HG03064 (cell line): Measurements from ENCODE around the gene ITGA3.
"Not testable (repeated sequence)": the region's sequence is repeated elsewhere in the genome, so short reads cannot be mapped to it uniquely, and the experiment has no call there.

Experiments used
- ATAC-seq: cut with Tn5 transposase; IDR thresholded peaks from one replicate; pipeline ENCODE4 v1.9.1; 2021; ENCODE audit warnings: low read depth; ENCODE audit not compliant: unreplicated experiment

The ITGA3 gene

DNA sequence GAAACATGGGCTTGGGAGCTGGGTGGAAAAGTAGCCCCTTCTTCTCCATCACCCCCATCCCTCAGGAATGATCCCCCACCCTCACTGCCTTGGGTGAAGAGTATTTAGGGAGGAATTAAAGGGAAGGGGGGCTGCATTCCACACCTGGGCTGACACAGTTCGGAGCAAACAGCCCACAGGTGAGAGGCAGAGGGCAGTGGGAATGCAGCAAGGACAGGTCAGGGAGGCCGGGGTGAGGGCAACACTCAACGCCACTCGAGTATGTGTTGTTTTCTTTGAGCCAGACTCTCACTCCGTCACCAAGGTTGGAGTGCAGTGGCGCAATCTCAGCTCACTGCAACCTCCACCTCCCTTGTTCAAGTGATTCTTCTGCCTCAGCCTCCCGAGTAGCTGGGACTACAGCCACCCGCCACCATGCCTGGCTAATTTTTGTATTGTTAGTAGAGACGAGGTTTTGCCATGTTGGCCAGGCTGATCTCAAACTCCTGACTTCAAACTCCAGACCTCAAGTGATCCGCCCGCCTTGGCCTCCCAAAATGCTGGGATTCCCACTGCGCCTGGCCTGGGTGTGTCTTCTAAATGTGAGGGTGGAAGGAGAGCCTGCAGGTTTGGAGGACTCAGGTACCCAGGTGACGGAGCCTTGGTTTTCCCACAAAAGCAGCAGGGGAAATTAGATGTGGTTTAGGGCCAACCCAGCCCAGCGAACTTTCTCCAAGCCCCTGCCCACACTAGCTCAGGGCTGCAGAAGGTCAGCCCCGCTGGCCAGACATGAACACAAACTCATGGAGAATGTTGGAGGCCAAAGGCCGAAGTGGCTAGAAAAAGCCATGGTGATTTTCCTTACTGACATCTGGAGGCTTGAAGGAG, 21.2 kb upstream of the ITGA3 start:
- ATAC-seq: no peak

DNA sequence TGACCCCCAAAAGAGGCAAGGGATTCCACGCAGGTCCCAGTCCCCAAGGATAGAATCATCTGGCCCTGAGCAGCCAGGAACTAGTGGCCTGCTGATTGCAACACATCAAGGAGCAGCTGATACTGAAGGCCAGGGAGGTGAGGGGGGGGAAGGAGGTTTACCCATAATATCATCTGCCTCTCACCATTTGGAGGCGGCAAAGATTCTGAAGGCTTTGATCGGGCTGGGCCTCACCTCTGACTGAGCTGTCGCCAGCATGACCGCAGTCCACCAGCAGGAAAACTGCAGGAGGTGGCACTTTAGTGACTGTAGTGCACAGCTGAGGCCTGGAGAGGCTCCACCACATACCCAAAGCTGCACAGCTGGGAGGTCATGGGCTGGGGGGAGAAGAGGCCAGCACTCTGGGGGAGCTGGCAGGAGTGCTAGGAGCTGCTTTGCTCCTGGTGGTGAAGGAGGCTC, 20.5 kb upstream of the ITGA3 start:
- no peak for ATAC-seq

DNA sequence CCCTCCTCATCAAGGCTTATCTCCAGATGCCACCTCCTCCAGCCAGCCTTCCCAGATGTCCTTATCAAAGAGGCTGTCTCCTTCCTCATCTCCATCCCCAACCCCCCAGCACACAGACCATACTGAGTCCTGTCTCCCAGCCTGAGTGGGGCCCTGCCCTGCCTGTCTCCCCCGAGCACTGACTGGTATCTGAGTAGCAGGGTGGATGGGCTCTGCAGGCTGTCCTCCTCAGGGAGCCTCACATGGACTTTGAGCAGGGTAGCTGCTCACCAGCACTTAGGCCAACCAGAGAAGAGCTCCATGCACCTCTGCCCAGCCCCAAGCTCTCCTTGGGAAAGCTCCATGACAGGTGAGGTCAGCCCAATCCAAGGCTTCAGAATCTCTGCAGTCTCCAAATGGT, 20.0 kb upstream of the ITGA3 start:
- ATAC-seq: no peak

DNA sequence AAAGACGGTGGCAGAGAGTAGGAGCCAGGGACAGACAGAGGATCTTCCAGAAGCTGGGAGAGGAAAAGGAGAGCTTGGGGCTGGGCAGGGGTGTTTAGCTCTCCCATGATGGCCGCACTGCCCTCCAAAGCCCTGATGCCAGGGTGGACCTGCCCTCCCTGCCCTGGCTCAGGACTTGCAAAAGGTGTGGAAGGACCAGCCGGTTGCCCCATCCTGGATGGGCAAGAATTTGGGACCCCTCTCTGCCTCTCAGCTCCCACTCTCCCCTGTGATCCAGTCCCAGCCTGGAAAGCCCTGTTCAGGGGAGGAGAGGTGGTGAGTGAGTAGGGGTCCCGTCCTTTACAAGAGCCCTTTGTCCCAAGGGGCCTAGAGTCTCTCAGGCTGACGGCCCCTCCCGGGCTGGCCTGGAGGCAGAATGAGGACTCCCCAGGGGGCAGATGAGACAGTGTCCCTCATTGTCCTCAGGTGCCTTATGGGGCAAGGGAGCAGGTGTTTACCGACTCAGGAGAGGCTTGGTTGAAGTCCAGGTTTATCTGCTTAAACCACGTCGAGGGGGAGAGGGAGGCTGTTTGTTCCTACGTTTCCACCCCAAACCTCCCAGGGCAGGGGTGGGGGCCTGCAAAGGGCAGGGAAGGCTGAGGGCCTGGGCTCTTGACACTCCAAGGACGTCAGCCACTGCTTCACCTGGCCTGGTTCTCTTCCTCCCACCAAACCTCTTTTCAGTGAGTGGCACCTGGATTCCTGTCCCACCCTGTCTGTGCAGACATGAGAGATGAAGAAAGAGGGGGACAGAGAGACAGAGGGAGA, 19.3 kb upstream of the ITGA3 start:
- ATAC-seq: no peak

DNA sequence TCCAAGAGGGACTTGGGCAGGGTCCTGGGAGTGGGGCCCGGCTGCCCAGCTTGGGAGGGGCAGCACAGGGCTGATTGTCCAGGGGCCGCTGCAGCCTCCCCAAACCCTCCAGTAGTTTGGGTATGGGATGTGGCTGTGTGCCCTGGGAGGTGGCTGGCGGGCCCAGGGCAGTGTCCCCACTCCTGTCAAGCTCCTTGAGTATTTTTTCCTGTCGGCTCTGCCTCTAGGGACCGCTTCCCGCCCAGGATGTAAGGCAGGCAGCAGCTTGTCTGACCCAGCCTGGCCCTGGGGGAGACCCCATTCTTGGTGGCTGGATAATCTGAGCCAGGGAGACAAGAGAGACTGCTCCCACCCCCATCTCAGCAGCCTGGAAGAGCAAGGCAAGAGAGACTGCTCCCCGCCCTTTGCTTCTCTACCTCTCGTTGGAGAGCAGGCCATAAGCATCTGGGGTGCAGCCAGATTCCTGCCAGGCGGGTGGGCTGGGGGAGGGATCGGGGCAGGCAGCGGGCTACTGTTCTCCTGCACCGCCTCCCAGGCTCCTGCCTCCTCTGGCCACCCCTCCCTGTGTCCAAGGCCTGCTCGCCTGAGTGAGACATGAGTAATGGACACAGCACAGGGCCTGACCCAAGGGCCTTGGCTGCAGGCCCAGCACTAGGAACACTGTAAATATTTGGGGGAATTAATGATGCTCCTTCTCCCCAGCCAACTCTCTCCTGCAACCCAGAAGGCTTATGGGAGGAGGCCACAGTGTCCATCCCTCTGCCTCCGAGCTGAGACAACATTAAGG, 18.4 kb upstream of the ITGA3 start:
- ATAC-seq: no peak

DNA sequence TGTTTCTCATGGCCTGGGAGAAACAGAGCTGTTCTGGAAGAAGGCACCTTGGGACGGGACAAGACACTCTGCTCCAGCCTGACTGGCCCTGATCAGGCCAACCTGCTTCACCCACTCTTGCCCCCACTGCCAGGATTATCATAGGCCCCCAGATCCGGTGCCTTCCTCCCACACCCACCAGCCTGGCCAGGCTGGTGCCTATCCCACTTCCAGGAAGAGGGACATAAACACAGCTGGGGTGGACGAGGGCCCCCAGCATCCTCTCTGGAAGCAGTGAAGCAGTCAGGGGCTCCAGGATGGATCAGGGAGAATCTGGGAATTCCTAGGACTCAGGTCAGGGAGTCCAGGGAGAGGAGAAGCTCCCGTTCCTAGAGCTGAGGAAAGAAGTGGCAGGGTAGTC, 16.9 kb upstream of the ITGA3 start:
- no peak for ATAC-seq

DNA sequence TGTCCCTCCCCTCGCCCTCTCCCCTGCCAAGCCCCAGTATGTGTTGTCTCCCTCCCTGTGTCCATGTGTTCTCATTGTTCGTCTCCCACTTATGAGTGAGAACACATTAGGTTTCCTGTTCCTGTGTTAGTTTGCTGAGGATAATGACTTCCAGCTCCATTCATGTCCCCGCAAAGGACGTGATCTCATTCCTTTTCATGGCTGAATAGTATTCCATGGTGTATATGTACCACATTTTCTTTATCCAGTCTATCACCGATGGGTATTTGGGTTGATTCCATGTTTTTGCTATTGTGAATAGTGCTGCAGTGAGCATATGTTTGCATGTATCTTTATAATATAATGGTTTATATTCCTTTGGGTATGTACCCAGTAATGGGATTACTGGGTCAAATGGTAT, 15.4 kb upstream of the ITGA3 start:
- ATAC-seq: not testable (repeated sequence)

DNA sequence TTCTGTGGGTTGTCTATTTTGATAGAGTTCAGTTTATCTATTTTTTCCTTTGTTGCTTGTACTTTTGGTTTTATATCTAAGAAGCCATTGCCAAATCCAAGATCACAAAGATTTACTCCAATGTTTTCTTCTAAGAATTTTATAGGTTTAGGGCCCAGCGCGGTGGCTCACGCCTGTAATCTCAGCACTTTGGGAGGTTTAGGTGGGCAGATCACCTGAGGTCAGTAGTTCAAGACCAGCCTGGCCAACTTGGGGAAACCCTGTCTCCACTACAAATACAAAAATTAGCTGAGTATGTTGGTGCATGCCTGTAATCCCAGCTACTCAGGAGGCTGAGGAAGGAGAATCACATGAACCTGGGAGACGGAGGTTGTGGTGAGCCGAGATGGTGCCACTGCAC, 13.7 kb upstream of the ITGA3 start:
- ATAC-seq: no peak

DNA sequence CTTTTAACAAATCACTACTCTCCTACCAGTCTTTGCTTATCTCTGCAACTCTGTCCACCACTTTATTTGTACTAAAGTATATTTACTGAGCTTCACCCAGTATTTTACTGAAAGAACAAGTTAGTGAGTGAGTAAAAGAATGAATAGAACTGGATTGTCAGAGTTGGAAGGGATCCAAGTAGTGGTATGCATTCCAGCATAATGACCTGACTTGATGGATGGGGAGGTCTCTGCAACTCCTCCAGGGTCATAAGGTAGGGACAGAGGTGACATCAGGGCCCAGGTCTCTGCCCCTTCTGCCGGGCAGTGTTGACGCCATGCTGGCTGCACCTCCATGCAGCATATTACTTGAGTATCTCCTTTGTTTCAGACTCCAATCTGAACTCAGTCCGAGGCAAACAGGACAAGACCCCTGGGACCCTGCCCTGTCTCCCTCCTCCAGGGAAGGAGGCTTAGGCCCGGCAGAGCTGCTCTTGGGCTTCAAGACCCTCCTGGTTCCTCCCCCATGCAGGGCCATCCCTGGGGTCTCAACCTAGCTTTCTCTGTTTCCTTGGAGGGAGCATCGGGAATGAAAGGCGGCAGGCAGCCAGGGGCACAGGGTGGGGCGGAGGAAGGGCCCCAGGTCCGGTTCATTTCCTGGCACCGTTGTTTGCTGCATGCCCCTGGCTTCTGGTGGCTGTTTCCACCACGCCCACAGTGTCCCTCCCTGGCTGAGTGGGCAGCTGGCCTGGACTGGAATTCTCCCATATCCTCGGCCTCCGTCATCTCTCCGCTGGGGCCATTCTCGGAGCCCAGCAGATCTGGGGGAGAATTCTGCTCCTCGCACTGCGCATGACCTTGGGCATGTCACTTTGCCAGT, 12.4 kb upstream of the ITGA3 start:
- ATAC-seq: no peak

DNA sequence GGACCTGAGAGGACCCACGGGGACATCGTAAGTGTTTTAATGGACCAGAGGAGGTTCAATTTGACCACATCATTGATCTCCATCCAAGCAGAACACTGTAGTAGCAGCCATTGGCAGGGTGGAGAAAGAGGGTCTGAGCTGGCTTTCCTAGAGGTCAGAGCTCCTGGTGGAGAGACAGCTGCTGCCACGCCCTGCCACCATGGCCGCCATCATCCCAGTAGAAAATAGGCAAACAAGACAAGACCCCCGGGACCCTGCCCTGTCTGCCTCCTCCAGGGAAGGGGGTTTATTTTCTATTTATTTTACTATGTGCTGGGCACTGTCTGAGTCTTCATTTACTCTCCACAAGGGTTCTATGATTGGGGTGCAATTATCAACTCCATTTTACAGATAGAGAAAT, 11.4 kb upstream of the ITGA3 start:
- ATAC-seq: no peak

DNA sequence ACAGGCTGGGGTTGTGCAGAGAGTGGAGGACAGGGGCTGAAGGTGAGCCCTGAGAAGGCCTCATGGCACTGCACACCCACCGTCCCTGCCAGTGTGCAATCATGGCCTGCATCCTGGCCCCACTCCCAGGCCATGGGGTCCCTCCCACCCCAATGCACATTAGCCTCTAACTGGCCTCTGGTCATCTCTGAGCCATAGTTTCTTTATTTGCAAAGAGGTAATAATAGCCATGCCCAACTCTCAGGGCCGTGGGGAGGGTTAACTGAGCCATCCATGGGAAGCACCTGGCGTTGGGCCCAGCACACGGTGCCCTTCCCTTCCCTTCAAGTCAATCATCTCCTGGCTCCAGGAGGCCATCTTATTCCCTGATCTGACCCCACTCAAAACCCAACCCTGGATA, 10.8 kb upstream of the ITGA3 start:
- ATAC-seq: no peak

DNA sequence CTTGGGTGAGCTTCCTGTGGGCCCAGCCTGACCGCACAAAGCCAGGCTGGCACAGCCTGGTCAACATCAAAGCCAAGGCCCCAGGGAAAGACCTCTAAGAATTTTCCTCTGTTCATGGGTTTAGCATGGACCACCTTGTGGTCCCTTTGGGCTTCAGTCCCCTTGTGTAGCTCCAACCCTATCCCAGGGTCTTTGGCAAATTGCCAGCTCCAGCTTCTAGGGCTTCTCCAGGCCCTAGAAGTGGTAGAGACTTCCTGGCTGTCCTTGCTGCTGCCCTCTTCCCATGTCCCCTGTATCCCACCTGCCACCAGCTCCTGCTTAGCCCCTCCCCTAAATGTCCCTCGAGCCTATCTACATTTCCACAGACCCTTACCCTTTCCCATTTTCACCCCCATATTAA, 9.7 kb upstream of the ITGA3 start:
- ATAC-seq: no peak

DNA sequence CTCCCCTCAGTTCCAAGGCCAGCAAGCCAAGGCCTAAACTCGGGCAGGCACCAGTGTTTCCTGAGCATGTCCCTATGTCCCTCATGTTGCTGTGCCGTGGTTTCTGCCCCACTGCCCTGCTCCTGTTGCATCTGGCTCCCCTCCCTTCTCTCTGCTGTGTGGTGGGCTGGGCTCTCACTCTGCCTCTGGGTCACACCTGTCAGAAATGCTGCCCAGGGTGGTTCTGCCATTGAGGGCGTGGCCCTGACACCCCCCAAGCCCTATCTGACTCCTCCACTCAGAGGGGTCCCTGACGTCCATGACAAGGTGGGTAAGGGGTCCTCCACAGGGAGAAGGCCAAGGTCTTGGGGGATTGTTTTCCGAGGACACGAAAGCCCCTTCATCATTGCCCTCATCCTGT, 9.2 kb upstream of the ITGA3 start:
- ATAC-seq: no peak

DNA sequence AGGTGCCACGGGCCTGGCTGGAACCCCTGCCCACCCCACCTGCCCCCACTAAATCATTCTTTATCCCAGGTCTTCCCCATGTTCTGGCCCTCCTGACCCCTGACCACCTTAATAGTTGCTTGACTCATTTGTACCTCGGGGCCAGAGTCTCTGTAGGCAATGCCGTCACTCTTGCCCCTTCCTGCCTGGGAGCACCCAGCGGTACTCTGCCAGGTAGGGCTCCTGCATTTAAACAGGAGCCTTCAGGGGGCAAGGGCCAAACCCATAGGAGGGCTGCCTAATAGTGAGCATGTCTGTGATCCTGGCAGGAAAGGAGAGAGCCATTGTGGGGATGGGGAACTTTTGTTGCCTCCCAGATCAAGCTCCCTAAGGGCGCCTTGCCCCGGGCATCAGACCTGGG, 8.8 kb upstream of the ITGA3 start:
- no peak for ATAC-seq

DNA sequence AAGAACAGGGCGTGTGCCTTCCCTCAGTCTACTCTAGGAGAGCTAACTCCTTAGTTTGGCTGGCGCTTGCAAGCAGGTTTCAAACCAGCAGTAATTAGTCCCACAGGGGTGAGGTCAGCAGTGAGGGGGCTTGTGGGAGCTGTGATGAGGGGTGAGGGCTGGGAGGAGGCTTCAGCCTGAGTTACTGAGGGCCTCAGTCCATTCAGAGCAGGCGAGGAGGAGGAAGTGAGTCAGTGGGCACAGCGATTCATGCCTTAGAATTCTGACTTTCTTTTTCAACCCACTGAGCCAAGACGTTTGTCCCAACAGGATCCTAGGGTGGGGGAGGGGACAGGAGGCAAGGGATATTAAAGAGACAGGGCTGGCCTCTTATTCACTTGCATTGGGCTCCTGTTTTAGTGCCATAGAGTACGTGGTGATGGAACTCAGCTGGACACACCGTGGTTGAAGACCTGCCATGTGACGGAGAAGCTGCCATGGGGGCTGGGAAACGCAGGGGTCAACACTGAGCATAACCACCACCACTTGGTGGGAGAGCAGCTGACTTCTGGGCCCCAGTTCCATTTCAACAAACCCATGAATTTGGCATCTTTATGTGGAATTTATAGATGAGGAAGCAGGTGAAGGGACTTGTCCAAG, 8.3 kb upstream of the ITGA3 start:
- ATAC-seq: no peak

DNA sequence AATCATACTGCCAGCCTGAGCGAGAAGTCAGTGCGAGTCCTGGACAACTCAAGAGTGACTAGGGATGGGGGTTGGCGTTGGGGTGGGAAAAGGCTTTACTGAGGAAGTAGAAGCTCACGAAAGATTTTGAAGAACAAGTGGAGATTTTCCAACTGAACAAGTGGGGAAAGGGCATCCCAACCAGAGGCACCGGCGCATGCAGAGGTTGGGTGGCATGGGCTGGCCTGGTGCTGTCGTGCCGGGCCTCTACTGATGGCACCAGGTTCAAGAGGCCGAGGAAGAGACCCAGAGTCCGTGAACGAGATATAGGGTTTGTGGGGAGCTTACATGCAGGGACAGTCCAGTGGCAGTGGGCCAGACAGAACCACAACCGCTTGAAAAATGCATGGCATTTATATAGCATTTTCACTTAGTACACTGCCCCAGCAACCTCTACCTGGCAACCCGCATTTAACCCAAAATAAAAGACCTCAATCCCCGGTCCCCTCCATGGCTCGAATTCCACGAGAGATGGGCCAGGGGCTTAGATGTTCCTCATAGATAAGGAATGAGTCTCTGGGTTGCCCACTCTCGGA, 7.7 kb upstream of the ITGA3 start:
- no peak for ATAC-seq

DNA sequence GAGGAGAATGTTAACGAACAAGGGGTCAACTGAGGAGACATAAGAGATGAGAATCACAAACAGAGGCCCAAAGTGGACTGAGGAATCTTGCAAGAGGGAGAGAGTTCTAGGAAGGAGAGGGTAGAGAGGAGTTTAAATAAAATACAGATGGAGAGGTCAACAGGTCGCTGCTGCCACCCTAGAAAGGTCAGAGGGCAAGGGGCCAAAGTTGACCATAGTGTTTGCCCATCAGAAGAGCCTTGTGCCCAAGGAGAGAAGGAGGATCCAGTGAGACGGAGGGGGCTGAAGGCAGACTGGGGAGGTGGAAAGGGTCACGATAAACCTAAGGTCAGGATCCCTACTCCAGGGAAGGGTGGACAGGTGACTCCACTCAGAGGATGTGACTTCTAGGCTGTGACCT, 6.9 kb upstream of the ITGA3 start:
- no peak for ATAC-seq

DNA sequence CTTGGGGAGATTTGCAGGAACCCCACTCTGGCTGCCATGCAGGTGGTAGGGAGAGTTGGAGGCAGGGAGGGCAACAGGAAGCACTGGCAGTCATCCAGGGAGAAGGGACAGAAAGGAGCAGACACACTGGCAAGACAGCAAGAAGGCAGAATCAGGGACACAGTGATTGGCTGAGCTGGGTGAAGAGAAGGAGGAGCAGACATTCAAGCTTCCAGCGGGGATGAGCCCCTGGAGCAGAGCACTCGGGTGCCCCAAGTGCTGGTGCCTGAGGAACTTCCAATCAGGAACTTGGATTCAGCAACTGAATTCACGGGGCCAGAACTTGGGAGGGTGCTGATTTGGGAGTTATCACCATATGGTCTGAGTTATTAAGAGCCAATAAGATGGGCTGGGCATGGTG, 6.3 kb upstream of the ITGA3 start:
- no peak for ATAC-seq

DNA sequence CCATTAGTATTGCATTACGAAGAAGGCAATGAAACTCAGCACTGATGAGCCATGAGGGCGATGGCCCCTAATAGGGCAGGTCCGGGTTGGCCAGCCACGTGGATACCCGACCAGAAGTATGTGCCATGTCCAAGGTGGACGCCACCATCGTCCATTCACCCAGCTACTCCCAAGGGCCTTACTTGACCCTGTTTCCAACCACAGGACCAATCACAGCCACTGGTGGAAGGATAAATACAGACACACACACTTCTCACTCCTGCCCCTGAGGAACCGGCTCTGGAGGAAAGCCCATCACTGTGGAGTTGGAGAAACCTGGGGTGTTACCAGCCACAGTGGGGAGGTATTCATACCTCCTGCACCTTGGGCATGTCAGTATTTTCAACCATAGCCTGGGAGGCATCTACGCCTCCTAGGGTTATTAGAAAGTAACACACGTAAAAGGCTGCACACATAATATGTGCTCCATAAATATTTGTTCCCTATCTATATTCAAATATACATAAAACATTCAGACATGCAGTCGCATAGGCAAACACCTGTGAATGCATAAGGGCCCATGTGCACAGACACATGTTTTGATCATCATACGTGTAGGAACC, 5.4 kb upstream of the ITGA3 start:
- no peak for ATAC-seq
